Gastroesophageal sphincter (tissue), 4 donors: Measurements from ENCODE around the gene GALNT17. TPM values are rescaled to one million over a fixed set of nuclear protein-coding genes. Genes with fewer than 3 reads are reported as not detected.

ENCODE experiments used
- ATAC-seq: fragments of 150-250 bp; one replicate; pipeline ENCODE4 v1.9.1; 2016; ENCODE audit warnings: mild to moderate bottlenecking, moderate library complexity
- H3K27ac ChIP-seq, 4 donors: fragments of 200-600 bp; sonication (generic) in 3 of 4; 1 replicate in 3 of 4; 2 replicates in 1 of 4; pipeline ENCODE4 v1.5.1; 2016 to 2019
- H3K27me3 ChIP-seq: fragments of 200-600 bp; sonication (generic); one replicate; pipeline ENCODE4 v1.5.1; 2019
- H3K36me3 ChIP-seq, 2 donors: fragments of 200-600 bp; sonication (generic); one replicate each; pipeline ENCODE4 v1.5.1; 2019; ENCODE audit warnings: control low read depth in 1 of 2
- H3K4me1 ChIP-seq, 3 donors: fragments of 200-600 bp; sonication (generic); 1 replicate in 2 of 3; 2 replicates in 1 of 3; pipeline ENCODE4 v1.5.1; 2016 to 2019; ENCODE audit warnings: control low read depth in 2 of 3
- H3K4me3 ChIP-seq, 2 donors: fragments of 200-600 bp; sonication (generic); one replicate each; pipeline ENCODE4 v1.5.1; 2019; ENCODE audit warnings: mild to moderate bottlenecking in 1 of 2, moderate library complexity in 1 of 2
- H3K9me3 ChIP-seq, 3 donors: fragments of 200-600 bp; sonication (generic); one replicate each; pipeline ENCODE4 v1.5.1; 2017 to 2019; ENCODE audit warnings: control low read depth in 2 of 3
- CTCF ChIP-seq, 4 experiments: fragments of 200-600 bp in 2 of 4; fragments of 450-650 bp in 2 of 4; sonication (generic) in 1 of 4; IDR thresholded peaks; one replicate each; pipeline ENCODE4 v1.5.1; 2017 to 2019; ENCODE audit warnings: antibody characterized with exemption in 4 of 4, mild to moderate bottlenecking in 2 of 4, moderate library complexity in 2 of 4
- EP300 ChIP-seq: sonication (generic); formaldehyde crosslinking; IDR thresholded peaks from one replicate; pipeline ENCODE4 v1.6.1; 2017; ENCODE audit warnings: antibody characterized with exemption, mild to moderate bottlenecking
- POLR2A ChIP-seq, 2 donors: fragments of 450-650 bp; IDR thresholded peaks; one replicate each; pipeline ENCODE4 v1.6.1; 2017; ENCODE audit warnings: antibody characterized with exemption in 2 of 2, mild to moderate bottlenecking in 2 of 2, moderate library complexity in 1 of 2
- POLR2AphosphoS5 ChIP-seq: sonication (generic); formaldehyde crosslinking; IDR thresholded peaks from one replicate; pipeline ENCODE4 v1.6.1; 2017; ENCODE audit warnings: antibody characterized with exemption
- WGBS, 2 donors: methylation state at CpG; one replicate each; pipeline ENCODE4 v1.1.5; 2018; ENCODE audit warnings: low coverage in 1 of 2; 5-methylcytosine and 5-hydroxymethylcytosine counted together
- total RNA-seq, 4 donors: library from RNA; depleted of rRNA; stranded (reverse); fragments of >200 nt; gene quantifications; one replicate each; pipeline ENCODE4 v1.1.0, GENCODE V29; 2016

The GALNT17 gene
- total RNA-seq, 4 donors from 2014 or later, result 16.7 to 93.2 (median 34.8) TPM

- no peak for ATAC-seq
- TF ChIP-seq POLR2A (IDR thresholded peaks at IDR 0.05), result no peak
- TF ChIP-seq EP300, result no peak
- no peak for TF ChIP-seq CTCF (IDR thresholded peaks at IDR 0.05)
- no peak for TF ChIP-seq POLR2AphosphoS5
- Histone ChIP-seq H3K36me3 (peaks cover 0 to 8% of the 10 kb centered on the region in 2 donors), H3K27ac (no peak overlapping the region), H3K27me3 (no peaks in the 10 kb centered on the region), H3K4me3 (no peak overlapping the region), H3K4me1 (no peaks in the 10 kb centered on the region), H3K9me3 (peaks cover 0 to 9% (median 0%) of the 10 kb centered on the region in 3 donors)
- WGBS, 2 donors, result 92% methylated on average over 2 to 3 of the region's 3 CpGs
Measured at GRCh38 chr7:71411475-71411874, 279.5 kb downstream of the GALNT17 start.

GRCh38 chr7:71414490-71414889 lies 282.5 kb downstream of the GALNT17 start:
- ATAC-seq, result no peak
- Histone ChIP-seq H3K4me3 (no peak overlapping the region), H3K27ac (no peak overlapping the region), H3K4me1 (no peaks in the 10 kb centered on the region), H3K36me3 (peaks cover 0 to 30% of the 10 kb centered on the region in 2 donors), H3K9me3 (peaks cover 0 to 4% (median 0%) of the 10 kb centered on the region in 3 donors), H3K27me3 (no peaks in the 10 kb centered on the region)
- 85 to 90% methylated on average over 2 to 5 of the region's 6 CpGs for WGBS, 2 donors
- TF ChIP-seq CTCF (IDR thresholded peaks at IDR 0.05) (no peak), POLR2AphosphoS5 (no peak), POLR2A (IDR thresholded peaks at IDR 0.05) (no peak), EP300 (no peak)

GRCh38 chr7:71419546-71420337 lies 287.8 kb downstream of the GALNT17 start:
- Histone ChIP-seq H3K4me1 (peaks cover 0 to 7% (median 0%) of the 10 kb centered on the region in 3 donors), H3K27ac (no peak overlapping the region), H3K27me3 (no peaks in the 10 kb centered on the region), H3K9me3 (no peaks in the 10 kb centered on the region), H3K36me3 (peaks cover 0 to 54% of the 10 kb centered on the region in 2 donors), H3K4me3 (no peak overlapping the region)
- WGBS, 2 donors, result 73 to 75% methylated on average over 11 to 12 of the region's 12 CpGs
- ATAC-seq, result no peak
- TF ChIP-seq POLR2A (IDR thresholded peaks at IDR 0.05), result no peak
- no peak for TF ChIP-seq POLR2AphosphoS5
- no peak for TF ChIP-seq CTCF (IDR thresholded peaks at IDR 0.05)
- TF ChIP-seq EP300, result no peak

- no peaks in the 10 kb centered on the region for H3K27me3 ChIP-seq
- H3K9me3 ChIP-seq, result no peaks in the 10 kb centered on the region
- H3K4me1 ChIP-seq, result peaks cover 0 to 11% (median 0%) of the 10 kb centered on the region in 3 donors
- ATAC-seq, result no peak
- no peak overlapping the region for H3K27ac ChIP-seq
- WGBS, 2 donors, result 100% methylated on average over 1 to 2 of the region's 2 CpGs
- H3K36me3 ChIP-seq, result peaks cover 0 to 40% of the 10 kb centered on the region in 2 donors
- no peak overlapping the region for H3K4me3 ChIP-seq
- no peak for TF ChIP-seq POLR2AphosphoS5
- no peak for TF ChIP-seq CTCF (IDR thresholded peaks at IDR 0.05)
- no peak for TF ChIP-seq POLR2A (IDR thresholded peaks at IDR 0.05)
- no peak for TF ChIP-seq EP300
Measured at GRCh38 chr7:71422104-71422503, 290.2 kb downstream of the GALNT17 start.
